ENCODE measurements around the gene ODR4. TPM values are rescaled to one million over a fixed set of nuclear protein-coding genes. Genes with fewer than 3 reads are reported as not detected.

Gene ODR4
- total RNA-seq, 3 donors from 2014 or later = 20.0 to 32.6 (median 25.9) TPM

DNA sequence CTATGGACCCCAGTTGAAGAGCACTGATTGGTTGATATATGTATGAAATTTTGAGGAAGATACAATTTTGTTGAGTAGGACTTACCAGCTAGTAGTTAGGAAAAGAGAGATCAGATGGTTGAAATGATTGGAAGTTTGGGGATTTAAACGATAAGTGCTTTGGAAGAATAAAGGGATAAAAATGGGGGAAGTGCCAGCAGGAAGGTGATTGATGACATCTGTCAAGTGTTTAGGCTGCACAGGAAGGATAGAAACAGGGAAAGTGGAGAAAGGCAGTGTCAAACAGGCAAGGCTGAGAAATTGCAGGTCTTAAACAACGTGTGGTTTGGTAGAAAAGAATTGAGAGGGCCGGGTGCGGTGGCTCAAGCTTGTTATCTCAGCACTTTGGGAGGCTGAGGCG lies 62.9 kb downstream of the ODR4 start:
- Histone ChIP-seq H3K4me3 (no peak overlapping the region), H3K9me3 (no peaks in the 10 kb centered on the region), H3K36me3 (no peaks in the 10 kb centered on the region), H3K4me1 (no peaks in the 10 kb centered on the region), H3K27ac (no peak overlapping the region), H3K27me3 (no peaks in the 10 kb centered on the region)
- no peak for DNase-seq (ENCODE audit: low spot score in 2 of 2)
- intact Hi-C loops (cut with DNase I; ENCODE audit: low total_unique reads) = no loop called here
- no peak for TF ChIP-seq POLR2A (IDR thresholded peaks at IDR 0.05)
- TF ChIP-seq, protein P1, sequence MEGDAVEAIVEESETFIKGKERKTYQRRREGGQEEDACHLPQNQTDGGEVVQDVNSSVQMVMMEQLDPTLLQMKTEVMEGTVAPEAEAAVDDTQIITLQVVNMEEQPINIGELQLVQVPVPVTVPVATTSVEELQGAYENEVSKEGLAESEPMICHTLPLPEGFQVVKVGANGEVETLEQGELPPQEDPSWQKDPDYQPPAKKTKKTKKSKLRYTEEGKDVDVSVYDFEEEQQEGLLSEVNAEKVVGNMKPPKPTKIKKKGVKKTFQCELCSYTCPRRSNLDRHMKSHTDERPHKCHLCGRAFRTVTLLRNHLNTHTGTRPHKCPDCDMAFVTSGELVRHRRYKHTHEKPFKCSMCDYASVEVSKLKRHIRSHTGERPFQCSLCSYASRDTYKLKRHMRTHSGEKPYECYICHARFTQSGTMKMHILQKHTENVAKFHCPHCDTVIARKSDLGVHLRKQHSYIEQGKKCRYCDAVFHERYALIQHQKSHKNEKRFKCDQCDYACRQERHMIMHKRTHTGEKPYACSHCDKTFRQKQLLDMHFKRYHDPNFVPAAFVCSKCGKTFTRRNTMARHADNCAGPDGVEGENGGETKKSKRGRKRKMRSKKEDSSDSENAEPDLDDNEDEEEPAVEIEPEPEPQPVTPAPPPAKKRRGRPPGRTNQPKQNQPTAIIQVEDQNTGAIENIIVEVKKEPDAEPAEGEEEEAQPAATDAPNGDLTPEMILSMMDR (IDR thresholded peaks at IDR 0.05) = no peak
- no peak for TF ChIP-seq POLR2AphosphoS5 (IDR thresholded peaks at IDR 0.05)

DNA sequence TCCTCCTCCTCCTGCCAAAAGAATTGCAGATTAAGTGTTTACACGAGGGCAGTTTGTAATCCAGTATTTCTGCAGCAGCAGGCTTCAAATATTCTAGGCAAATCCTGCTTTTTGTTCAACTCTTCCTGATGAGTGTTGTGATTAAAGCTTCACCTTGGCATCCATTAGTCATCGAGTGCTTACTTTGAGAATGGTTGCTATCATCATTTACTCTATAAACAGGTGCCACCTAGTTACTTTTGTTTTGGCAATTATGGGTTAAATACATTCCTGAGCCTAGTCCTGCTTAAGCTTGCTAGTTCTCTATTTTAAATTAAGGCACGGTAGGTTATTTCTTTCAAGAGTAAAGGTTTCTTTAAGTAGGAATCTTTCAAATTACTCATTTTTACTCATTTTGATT lies 64.9 kb downstream of the ODR4 start:
- DNase-seq (ENCODE audit: low spot score in 2 of 2) = no peak
- Histone ChIP-seq H3K4me1 (no peaks in the 10 kb centered on the region), H3K36me3 (no peaks in the 10 kb centered on the region), H3K4me3 (no peak overlapping the region), H3K27me3 (no peaks in the 10 kb centered on the region), H3K27ac (no peak overlapping the region), H3K9me3 (no peaks in the 10 kb centered on the region)
- no peak for TF ChIP-seq POLR2A (IDR thresholded peaks at IDR 0.05)
- TF ChIP-seq, protein P1 (IDR thresholded peaks at IDR 0.05) = no peak
- no peak for TF ChIP-seq POLR2AphosphoS5 (IDR thresholded peaks at IDR 0.05)
- intact Hi-C loops (cut with DNase I; ENCODE audit: low total_unique reads) = no loop called here

DNA sequence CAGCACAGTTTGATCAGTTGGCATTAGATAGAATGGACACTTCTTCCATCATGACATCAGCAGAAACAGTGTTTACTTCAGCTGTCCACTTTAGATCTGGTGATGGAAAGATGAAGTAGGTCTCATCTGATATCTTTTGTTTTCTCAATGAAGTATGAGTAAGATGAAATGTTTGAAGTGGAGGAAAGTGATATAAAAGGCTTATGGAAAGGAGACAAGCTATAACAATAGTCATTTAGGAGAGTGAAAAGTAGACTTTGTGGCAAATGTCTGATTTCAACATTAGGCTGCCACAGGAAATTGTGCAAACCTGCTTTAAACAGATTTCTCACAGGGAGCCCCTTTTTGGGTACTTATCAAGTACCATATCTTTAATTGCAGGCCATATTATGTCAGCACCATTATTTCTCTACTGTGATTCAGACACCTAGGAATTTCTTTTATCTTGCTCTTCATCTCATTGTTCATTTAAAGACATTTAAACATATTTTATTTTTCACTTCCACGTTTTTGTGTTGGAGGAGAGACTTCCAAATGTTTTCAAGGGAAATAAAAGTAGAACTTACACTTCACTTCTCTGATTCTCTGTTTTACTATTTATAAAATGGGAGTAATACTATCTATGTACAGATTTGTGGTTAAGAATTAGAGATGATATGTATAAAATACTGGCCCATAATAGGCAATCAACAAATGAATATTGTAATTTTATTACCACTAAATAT lies 67.2 kb downstream of the ODR4 start:
- no peak overlapping the region for H3K4me3 ChIP-seq
- TF ChIP-seq POLR2A (IDR thresholded peaks at IDR 0.05) (no peak), POLR2AphosphoS5 (IDR thresholded peaks at IDR 0.05) (no peak)
- TF ChIP-seq, protein P1 (IDR thresholded peaks at IDR 0.05) = no peak
- no peaks in the 10 kb centered on the region for H3K27me3 ChIP-seq
- H3K4me1 ChIP-seq = no peaks in the 10 kb centered on the region
- H3K36me3 ChIP-seq = no peaks in the 10 kb centered on the region
- intact Hi-C loops (cut with DNase I; ENCODE audit: low total_unique reads) = no loop called here
- H3K9me3 ChIP-seq = no peaks in the 10 kb centered on the region
- no peak for DNase-seq (ENCODE audit: low spot score in 2 of 2)
- H3K27ac ChIP-seq = no peak overlapping the region

DNA sequence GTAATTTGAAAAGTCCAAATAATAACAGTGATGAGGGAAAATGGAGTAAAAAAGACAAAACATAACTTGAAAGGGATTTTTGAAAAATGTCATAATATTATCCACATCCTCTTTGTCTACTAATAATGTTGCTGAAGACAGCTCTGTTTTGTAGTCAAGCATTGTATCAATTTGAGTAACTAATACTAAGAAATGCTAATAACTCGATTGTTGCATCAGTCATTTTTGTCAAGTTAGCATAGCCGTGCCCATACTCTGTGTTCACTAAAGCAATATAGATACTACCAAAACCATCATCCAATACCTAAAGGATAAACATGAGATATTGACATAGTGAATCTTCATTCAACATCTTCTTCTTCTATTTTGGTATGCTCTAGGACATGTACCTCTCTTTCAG lies 68.0 kb downstream of the ODR4 start:
- DNase-seq (ENCODE audit: low spot score in 2 of 2) = no peak
- TF ChIP-seq POLR2A (IDR thresholded peaks at IDR 0.05) (no peak), POLR2AphosphoS5 (IDR thresholded peaks at IDR 0.05) (no peak)
- TF ChIP-seq, protein P1 (IDR thresholded peaks at IDR 0.05) = no peak
- Histone ChIP-seq H3K9me3 (no peaks in the 10 kb centered on the region), H3K4me3 (no peak overlapping the region), H3K27me3 (no peaks in the 10 kb centered on the region), H3K4me1 (no peaks in the 10 kb centered on the region), H3K36me3 (no peaks in the 10 kb centered on the region), H3K27ac (no peak overlapping the region)
- intact Hi-C loops (cut with DNase I; ENCODE audit: low total_unique reads) = no loop called here

DNA sequence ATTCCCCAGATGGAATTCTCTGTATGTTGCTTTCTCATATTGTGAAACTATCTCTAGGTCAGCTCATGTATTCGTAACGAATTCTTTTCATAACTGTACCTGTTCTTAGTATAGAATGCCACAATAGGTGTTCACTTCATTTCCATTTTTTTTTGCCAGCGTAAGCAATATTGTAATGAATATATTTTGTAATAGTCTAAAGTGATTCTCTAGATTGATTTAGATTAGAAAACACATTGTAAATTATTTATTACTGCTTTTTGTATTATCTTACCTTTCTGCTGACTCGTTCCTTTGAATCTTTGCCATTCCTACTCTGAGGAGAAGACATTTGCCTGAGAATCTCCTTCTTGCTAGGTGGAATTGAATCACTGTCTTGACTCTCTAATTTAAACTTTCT lies 70.5 kb downstream of the ODR4 start:
- no peaks in the 10 kb centered on the region for H3K4me1 ChIP-seq
- no peak overlapping the region for H3K27ac ChIP-seq
- no peaks in the 10 kb centered on the region for H3K36me3 ChIP-seq
- H3K27me3 ChIP-seq = no peaks in the 10 kb centered on the region
- intact Hi-C loops (cut with DNase I; ENCODE audit: low total_unique reads) = no loop called here
- H3K4me3 ChIP-seq = no peak overlapping the region
- TF ChIP-seq, protein P1 (IDR thresholded peaks at IDR 0.05) = no peak
- TF ChIP-seq POLR2A (IDR thresholded peaks at IDR 0.05) (no peak), POLR2AphosphoS5 (IDR thresholded peaks at IDR 0.05) (no peak)
- DNase-seq (ENCODE audit: low spot score in 2 of 2) = no peak
- no peaks in the 10 kb centered on the region for H3K9me3 ChIP-seq

Measured in breast epithelium (tissue), 4 donors.